GM19452 (cell line): ENCODE measurements around the gene SMPDL3A.

ENCODE experiments used
- ATAC-seq: cut with Tn5 transposase; IDR thresholded peaks from one replicate; pipeline ENCODE4 v1.9.1; 2021; ENCODE audit not compliant: unreplicated experiment

SMPDL3A gene

DNA sequence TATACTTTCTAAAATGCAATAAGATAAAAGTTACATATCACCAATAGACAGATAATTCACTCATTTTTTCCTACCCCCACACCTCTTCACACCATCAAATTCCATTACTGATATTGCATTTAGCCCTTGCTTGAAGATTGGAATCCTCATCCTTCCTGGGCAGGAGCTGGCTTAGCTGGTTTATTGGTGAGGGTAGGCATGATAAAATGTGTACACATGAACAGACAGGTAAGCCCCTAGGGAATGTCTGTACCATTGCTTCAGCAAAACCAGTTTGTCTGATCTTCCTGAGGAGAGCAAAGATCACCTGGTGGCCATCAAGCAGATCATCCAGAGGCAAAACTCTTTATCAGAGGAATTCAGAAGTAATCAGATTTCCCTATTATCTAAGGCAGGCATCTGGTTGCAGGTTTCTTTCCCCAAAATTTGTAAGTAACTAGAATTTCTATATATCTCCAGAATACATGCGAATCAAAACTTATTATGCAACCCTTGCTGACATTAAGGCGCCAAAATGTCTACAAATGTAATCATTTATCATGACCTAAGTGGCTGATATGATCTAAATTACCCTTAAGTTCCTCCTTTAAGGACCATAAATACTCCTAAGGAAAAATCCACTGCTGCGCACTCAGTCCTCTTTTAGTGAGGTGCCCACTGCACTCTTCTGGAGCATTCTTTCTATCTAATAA is 16.2 kb upstream of the SMPDL3A start:
- ATAC-seq: no peak

DNA sequence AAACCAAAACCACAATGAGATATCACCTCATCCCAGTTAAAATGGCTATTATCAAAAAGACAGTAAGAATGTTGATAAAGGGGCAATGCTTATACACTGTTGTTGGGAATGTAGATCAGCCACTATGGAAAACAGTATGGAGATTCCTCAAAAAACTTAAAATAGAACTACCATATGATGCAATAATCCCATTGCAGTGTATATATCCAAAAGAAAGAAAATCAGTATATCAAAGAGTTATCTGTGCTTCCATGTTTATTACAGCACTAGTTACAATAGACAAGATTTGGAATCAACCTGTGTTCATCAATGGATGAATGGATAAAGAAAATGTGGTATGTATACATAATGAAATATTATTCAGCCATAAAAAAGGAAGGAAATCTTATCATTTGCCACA is 13.1 kb upstream of the SMPDL3A start:
- ATAC-seq: no peak

DNA sequence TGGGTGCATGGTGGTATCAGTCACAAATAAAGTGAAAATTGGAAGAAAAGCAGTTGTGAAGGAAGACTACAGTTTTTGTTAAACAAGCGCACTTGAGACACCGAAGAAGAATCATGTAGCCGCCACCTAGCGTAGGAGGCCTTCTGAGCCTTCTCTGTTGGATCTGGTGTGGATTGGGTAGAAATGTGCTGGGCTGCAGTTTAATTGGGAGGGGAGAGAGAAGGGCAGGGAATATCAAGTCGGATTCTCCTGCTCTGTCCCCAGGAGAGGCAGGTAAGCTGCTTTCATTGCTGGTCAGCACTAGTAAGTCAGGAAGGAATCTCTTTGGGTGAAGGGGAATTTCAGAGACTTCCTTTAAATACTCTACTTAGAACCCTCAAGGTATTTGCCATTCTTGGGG is 10.8 kb upstream of the SMPDL3A start:
- ATAC-seq: no peak

- ATAC-seq: no peak
Observed at GRCh38 chr6:122778985-122779661, 9.9 kb upstream of the SMPDL3A start.

DNA sequence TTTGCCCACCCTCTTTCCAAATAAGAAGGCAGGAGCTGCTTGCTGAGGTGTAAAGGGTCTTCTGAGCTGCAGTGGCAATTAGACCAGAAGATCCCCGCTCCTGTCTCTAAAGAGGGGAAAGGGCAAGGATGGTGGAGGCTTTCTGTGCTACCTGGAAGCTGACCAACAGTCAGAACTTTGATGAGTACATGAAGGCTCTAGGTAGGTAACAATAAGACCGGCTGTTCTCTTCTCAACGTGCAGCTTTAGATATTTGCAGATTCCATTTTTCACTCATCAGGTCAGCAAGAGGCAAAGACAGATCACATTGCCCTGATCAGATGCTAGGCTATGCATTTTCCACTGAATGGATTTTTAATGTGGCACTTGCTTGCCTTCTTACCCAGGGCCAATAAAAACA is 9.4 kb upstream of the SMPDL3A start, which contains the start of gene FABP7:
Gene FABP7 (plus strand): TSS at position 50 of the 400 bp plus-strand sequence. CDS start 79 bp downstream, at position 129.
- ATAC-seq: no peak

DNA sequence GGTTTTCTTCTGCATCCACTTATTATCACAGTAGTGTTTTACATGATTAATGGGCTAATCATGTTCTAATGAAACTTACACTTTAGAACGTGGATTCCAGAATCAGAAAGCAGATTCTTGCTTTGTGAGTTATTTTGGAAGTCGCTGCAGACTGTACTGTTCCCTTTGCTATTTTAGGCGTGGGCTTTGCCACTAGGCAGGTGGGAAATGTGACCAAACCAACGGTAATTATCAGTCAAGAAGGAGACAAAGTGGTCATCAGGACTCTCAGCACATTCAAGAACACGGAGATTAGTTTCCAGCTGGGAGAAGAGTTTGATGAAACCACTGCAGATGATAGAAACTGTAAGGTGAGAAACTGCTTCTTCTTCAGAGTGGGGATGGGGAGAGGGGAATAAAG is 8.9 kb upstream of the SMPDL3A start:
- no peak for ATAC-seq

DNA sequence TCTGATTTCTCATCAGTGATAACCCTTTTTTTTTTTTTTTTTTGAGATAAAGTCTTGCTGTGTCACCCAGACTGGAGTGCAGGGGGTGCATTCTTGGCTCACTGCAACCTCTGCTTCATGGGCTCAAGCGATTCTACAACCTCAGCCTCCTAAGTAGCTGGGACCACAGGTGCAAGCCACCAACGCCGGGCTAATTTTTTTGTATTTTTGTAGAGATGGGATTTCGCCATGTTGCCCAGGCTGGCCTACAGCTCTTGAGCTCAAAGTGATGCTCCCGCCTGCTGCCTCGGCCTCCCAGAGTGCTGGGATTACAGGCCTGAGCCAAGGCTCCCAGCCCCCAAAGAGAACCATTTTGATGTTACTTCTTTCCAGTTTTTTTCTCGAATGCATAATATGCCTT is 7.3 kb upstream of the SMPDL3A start:
- no peak for ATAC-seq

GRCh38 chr6:122783401-122783800 is 5.7 kb upstream of the SMPDL3A start:
- no peak for ATAC-seq

DNA sequence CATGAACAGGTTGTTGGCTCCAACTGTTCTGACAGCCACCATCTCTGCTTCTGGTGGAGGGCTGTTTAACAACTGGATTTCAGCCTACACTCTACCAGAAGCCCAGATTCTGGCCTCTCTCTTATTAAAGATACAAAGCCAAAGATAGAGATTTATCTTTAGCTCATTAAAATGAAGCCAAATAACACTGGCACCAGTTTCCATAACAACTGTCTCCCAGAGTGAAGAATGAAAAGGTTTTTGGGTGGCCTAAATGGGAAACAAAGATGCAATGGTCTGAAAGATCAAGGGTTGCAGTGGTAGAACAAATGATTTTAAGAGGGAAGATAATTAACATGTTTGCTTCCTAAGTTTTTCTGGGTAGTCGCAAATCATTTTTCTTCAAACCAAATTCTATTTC is 3.2 kb upstream of the SMPDL3A start:
- ATAC-seq: no peak

DNA sequence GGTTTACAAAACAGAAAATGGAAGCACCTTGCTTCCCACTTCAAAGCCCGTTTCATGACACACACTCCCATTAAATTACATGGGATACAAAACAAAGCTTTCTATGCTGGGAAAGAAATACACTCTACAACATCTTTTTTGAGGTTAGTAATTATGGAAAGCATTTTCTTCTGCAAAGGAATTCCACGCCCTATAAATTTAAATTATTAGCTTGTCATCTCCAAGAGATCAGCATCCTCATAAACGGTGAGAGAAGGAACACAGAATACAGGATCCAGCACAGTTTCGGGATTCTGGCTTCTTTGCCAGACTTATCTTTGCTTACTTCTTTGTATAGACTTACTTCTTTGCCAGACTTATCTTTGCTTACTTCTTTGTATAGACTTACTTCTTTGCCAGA is 1.3 kb upstream of the SMPDL3A start:
- no peak for ATAC-seq

DNA sequence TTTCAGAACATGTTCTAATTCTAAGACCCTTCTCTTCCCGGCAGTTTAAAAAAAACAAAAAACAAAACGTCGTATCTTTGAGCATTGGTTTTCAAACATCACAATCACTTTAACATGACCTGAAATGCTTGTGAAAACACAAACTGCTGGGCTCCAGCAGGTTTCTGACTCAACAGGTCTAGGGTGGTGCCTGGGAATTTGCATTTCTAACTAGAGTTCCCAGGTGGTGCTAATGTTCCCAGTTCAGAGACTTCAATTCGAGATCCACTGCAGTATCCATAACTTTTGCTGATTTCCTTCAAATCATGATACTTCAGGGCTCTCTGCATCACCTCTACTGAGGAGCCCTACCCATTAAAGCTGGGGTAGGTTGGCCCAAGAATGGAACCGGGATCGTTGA is 850 bp upstream of the SMPDL3A start:
- no peak for ATAC-seq

DNA sequence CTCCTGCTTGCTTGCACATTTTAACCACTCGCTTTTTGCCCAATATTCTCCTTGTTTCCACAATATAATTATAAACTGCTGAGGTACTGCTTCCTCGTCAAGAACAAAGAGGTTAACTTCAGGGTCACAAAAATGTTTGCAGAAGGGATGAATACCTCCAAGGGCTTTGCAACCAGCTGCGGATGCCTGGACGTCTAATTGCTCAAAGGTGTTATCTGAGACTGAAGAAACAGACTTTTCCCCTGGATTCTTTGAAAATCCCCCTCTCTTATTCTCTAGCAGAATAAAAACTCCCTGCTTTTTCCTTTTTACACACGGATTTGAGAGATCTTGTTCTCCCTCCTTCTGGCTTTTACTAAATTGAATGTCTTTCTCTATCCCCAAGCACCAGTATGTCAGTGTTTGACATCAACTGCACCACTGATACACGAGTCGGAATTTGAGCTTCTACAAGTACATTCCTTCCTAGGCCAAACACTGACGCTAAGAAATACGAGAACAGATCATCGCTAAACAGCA is 336 bp upstream of the SMPDL3A start:
- no peak for ATAC-seq

DNA sequence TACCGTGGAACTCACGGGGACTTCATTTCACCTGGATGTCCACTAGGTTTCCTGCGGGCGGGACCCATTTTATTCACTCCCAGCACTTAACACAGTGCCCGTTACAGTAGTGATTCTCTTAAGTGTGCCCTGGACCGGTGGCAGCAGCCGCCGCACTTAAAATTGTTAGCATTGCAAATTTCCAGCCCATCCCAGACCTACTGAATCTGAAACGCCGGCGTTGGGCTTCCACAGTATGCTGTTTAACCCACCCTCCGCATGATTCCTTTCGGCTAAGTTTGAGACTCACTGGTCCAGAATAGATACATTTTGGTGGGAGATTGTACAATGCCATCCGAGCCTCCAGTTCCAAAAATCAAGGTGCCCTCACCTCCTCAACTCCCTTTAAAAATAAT is 967 bp downstream of the SMPDL3A start:
- no peak for ATAC-seq

DNA sequence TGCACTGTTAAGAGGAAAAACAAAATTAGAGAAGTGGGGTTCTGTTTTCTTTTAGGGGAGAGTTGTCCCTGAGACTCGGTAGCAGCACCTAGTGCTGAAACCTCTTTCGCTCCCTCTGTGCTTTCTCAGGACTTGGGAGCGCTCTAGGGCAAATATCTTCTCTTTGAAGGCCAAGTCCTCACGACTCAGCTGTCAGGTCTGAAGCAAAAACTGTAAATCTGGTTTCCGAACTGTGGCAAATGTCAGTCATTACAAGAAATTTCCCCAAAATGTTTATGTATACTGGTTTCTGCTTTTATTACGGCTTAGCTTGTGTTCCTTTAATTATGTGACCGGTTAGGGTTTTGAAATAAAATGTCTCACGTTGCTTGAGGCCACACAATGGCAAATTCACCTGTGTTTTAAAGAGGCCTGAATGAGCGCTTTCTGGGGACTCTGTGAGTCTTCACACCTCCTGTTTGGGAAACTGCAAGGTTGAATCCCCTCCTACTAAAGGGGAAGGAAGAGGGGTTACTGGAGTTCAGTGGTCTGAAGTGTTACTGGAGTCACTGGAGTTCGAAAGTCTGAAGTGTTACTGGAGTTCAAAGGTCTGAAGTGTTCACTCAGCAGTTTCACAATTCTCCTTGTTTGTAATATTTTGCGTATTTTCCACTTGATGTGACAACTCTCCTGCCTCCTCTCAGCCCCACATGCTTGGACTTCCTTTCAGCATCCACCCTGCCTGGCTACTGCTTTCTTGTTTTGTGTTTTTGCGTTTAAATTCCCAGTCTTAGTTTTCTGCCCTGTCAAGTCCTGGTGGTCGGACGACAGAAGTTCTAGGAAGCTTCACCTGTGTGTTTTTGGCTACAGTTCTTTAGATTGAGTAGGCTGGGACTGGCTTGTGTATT is 1.6 kb downstream of the SMPDL3A start:
- no peak for ATAC-seq

DNA sequence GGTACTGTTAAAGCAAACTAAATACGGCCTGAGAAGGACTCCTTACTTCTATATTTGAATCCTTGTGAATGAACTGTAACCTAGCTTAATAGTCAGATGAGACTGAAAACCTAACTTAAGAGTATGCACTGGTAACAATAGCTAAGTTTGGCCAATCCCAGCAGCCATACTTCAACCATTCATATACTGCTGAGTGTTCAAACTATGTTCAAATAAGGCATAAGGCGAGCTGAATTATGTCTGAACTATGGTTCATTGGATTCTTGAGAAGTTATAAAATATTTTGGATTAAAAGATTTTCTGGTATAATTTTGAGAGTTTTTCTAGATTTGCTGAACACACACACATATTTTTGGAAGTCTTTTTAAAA is 2.2 kb downstream of the SMPDL3A start:
- no peak for ATAC-seq

DNA sequence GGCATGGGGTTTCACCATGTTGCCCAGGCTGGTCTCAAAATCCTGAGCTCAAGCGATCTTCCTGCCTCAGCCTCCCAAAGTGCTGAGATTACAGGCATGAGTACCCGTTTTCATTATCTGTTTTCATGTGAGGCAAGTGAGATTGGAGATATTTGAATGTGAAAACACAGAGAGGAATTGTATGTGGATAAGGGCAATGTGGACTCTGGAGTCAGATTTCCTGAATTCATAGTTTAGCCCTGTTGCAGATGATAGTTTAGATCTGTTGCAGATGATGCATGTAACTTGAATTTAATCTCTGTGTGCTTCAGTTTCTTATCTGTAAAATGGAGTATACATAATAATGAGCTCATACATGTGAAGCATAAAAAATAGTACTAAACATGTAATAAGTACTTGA is 3.7 kb downstream of the SMPDL3A start:
- ATAC-seq: no peak

DNA sequence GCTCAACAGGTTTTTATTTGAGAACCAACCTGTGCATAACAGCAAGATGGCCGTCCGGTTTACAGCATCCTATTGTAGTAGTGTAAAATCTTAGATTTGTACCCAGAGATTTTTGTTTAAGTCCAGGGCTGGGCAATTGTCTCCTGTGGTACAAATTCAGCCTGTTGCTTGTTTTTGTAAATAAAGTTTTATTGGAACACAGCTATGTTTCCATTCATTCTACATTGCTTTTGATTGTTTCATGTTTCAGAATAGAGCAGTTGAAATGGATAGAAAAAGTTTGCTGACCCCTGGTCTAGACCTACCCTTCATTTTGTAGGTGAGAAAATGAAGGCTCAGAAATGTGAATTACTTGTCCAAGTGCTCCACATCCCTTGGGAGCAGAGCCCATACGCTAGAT is 8.5 kb downstream of the SMPDL3A start:
- no peak for ATAC-seq

DNA sequence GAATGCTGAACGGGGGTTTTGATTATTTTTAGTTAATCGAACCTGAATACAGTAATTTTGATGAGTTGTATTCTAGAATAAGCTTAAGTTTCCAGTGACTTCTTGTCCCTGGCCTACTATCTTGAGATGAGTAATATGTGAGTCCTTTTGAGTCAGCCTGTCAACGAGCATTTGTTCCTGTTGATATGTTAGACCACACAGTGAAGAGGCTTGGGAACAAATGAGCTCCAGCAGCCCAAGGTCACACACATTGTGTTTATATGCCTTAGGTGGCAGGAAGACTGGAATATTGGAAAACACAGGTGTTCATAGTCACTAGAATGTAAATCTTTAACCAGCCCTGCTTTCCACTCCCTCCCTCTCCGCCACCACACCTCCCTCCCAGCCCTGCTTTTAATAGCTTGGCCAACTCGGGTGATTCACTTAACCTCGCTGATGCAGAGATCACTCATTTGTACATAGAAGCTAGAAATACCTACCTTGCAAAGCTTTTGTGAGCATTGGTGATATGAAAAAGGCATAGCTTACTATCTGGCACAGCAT is 9.1 kb downstream of the SMPDL3A start:
- peak; percentile 86 for ATAC-seq

DNA sequence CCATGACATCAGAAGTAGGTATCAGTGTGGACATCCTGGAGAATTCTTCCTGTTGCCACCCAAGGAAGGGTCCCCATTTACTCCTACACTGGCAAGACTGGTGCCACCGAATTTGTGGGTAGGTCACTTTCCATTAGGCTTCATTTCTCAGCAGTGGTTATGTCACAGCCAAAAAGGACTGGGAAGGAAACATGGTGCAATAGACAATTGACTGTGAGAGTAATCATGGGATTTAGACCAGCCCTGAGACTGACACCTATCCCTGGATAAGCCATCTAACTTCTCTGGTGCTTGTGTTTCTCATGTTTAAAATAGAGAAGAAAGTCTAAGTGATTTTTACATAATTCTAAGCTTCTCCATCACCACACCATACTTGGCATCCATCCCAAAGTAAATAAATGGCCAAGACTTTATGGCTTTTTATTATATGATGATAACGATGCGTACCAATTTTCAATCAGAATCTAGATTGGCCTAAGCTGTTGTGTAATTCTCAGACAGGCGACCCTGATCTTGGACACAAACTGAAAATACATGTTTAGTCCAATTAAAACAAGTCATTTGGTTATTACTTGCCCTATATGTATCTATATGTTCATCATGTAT is 10.2 kb downstream of the SMPDL3A start:
- no peak for ATAC-seq

DNA sequence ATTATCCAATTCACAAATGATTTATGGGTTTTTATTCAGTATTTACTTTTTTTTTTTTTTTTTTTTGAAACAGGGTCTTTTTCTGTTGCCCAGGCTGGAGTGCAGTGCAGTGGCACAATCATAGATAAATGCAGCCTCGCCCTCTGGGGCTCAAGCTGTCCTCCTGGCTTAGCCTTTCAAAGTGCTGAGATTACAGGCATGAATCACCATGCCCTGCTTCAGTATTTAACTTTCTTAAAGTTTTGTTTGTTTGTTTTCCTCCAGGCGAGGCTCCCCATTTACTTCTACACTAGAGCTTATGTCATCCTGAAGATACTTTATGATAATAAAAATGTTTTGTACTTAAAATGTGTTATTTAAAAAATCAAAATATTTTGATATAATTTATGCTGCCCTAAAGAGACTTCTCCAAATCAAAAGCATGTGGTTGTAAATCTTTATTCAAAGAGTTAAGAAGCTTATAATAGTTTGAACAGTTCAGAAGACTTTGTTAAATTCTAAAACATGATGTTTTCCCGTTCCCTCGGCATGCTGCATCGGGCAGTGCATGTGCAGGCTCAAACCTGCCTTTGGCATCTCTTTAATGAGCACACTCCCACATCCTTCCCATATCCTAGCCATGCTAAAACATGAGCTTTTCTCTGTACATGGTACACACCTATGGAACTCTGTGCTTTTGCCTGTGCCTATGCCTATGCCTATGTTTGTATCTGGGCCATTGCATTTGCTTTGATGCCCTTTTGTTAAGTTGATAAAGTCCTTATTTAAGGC is 11.0 kb downstream of the SMPDL3A start:
- ATAC-seq: no peak
